Lower leg skin (tissue), 3 donors: Measurements from ENCODE around the gene MDC1.
"Not testable (repeated sequence)": the region's sequence is repeated elsewhere in the genome, so short reads cannot be mapped to it uniquely, and the experiment has no call there.

Experiments used
- CTCF ChIP-seq, 3 donors: fragments of 450-650 bp; IDR thresholded peaks; one replicate each; pipeline ENCODE4 v1.5.1; 2016; ENCODE audit warnings: antibody characterized with exemption in 3 of 3, mild to moderate bottlenecking in 3 of 3, moderate library complexity in 2 of 3
- POLR2A ChIP-seq, 2 donors: fragments of 450-650 bp; IDR thresholded peaks; one replicate each; pipeline ENCODE4 v1.6.1; 2016 to 2017; ENCODE audit warnings: antibody characterized with exemption in 2 of 2, mild to moderate bottlenecking in 1 of 2, moderate library complexity in 1 of 2

- TF ChIP-seq CTCF, POLR2A (IDR thresholded peaks at IDR 0.05): not testable (repeated sequence)
Measured at GRCh38 chr6:30657922-30658321, 59.2 kb downstream of the MDC1 start.
